ENCODE measurements around the gene ICOS.

The ICOS gene

GRCh38 chr2:204010628-204011560 lies 74.3 kb downstream of the ICOS start:
- no peak for DNase-seq (ENCODE audit: low read depth in 2 of 2)
